Stimulated activated CD8-positive, alpha-beta memory T cell treated with anti-CD3 and anti-CD28 coated beads, Interleukin-12 subunit alpha, Interleukin-12 subunit beta, amount 100 ng/mL, for 24 hours (primary cell): Measurements from ENCODE around the gene SPR.

Experiments
- DNase-seq: peaks from one replicate; pipeline ENCODE4 v3.0.0-alpha.2; 2020; ENCODE audit errors: extremely low read depth

SPR gene

DNA sequence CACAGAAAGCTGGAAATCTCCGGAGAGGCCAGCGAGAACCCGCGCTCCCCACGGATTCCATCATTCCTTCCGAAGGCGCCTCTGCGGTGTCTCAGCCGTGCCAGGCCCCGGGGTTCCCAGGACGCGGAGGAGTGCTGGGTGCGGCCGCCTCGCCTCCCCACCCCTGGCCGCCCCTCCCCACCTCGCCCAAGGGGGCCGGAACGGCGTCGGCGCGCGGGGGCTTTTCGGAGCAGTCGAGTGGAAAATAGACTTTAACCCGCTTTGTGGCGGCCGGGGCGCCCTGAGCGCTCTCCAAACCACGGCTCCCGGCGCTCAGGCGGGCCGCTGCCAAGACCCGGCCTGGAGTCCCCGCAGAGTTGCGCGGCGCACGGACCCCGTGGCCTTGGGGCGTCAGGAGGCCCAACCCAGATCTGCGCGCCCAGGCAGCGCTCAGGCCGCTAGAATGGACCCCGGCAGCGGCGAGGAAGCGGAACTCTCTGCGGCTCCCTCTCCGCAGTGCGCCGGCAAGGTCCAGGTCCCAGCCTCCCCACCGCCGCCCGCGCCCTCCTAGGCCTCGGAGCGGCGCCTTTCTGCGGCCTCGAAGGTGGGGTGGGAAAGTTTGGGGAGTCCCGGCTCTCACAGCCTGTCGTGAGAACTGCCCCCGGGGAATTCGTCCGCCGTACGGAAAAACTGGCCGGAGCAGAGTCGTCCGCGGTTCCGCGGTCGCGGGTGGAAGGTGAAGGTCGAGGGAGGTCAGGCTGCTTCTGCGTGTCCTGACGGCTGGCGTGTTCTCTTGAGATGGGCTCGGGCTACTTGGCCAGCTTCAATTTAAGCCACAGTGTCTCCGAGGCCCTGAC is 28.9 kb downstream of the SPR start:
- DNase-seq = no peak

DNA sequence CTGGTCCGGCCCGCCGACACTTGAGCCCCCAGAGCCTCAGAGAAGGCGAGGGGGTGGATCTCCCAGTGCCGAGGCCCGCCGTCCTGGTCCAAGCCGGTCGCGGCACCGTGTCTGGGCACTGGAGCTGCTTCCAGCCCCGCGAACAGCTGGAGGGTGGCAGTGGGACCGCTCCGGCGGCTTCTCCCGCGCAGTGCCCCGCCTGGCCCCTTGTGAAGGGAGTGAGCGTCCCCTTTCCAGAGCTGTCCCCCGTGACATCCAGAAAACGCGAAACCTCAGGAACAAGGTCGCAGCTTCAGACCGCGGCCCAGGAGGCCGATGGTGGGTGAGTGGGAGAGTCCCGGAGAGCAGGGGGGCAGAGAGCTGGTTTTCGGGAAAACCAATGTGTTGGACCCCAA is 29.5 kb downstream of the SPR start:
- DNase-seq = no peak

DNA sequence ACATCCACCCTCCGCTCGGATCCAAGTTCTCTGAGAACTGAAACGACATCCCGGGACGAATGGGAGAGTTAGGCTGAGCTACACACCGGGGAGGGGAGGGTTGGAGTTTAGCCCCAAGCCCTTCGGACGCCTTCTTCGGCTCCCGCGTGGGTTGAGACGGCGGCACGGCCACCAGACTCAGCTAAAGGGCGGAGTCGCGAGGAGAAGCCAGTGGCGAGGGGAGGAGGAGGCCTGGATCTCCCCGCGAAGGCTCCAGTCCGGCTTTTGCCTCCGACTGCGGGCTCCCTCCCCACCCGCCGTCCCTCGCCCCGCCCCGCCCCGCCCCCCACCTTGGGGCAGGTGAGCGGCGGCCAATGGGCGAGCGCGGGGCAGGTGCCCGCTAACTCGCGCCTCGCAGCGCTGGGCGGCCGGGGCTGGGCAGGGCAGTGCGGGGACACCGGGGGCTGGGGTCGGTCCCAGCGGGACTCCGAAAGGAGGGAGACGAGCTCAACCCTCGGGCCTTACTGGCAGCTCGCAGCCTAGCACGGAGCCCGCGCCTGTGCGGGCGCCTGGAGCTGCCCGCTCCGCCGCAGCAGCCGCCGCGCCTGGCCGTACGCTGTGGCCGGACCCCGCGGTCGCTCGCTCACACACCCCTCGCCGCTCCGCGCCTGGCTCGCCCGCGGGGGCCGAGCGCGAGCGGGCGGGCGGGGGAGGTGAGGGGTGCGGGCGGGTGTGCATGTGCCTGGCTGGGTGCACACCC is 30.1 kb downstream of the SPR start, which contains the start of gene EMX1:
Gene EMX1, plus strand, starts transcription at position 382 of the 739 bp plus-strand sequence. Its CDS starts 334 bp downstream, at position 716.
- no peak for DNase-seq

DNA sequence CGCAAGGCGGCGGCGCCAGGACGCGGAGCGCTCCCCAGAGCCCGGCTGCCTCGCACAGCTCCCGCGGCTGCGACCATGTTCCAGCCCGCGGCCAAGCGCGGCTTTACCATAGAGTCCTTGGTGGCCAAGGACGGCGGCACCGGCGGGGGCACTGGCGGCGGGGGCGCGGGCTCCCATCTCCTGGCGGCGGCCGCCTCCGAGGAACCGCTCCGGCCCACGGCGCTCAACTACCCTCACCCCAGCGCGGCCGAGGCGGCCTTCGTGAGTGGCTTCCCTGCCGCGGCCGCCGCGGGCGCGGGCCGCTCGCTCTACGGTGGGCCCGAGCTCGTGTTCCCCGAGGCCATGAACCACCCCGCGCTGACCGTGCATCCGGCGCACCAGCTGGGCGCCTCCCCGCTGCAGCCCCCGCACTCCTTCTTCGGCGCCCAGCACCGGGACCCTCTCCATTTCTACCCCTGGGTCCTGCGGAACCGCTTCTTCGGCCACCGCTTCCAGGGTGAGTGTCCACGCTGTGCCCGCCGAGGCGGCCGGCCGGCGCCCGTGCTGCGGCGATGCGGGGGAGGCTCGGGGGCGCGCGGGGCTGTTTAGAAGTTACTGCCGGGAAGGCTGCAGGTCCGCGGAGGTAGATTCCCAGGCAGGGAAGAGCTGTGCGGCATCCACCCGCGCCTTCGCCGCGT is 30.8 kb downstream of the SPR start:
- DNase-seq = no peak

DNA sequence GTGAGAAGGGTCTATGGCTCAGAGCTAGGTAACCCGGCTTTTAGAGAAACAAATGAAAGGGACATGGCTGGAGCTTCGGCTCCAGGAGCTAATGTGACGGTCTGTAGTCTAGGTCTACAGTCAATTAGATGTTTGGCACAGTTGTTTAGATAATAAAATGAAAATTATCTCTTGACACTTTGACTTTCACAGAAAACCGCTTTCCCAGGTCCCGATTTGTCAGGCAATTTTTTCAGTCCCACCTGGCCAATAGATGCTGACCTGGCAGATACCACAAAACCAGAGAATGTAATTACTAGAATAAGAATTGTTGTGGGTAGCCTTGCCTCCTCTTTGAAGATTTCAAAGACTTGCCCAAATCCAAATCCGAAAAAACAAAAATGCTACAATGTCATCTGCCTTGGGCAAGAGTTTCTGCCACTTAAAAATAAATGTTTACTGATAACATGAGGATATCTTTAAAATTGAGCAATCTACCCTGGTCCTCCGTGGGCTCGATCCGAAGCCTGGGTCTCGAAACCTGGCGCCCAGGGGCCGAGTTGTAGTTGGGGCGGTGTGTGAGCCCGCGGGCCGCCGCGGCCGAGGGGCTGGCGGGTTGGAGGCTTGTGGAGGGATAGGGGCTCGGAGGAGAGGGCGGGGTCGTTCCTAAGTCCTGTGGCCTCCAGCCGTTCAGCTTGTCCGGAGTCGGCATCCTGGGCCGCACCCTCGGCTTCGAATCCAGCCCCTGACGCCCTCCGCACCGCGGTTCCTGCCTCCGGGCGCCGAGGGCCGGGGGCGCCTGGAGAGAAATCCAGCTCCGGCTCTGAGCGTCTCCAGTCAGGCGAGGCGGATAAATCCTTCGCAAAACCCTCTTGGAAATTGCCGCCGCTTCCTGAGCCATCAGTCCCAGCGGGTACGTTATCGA is 32.5 kb downstream of the SPR start:
- DNase-seq = no peak

DNA sequence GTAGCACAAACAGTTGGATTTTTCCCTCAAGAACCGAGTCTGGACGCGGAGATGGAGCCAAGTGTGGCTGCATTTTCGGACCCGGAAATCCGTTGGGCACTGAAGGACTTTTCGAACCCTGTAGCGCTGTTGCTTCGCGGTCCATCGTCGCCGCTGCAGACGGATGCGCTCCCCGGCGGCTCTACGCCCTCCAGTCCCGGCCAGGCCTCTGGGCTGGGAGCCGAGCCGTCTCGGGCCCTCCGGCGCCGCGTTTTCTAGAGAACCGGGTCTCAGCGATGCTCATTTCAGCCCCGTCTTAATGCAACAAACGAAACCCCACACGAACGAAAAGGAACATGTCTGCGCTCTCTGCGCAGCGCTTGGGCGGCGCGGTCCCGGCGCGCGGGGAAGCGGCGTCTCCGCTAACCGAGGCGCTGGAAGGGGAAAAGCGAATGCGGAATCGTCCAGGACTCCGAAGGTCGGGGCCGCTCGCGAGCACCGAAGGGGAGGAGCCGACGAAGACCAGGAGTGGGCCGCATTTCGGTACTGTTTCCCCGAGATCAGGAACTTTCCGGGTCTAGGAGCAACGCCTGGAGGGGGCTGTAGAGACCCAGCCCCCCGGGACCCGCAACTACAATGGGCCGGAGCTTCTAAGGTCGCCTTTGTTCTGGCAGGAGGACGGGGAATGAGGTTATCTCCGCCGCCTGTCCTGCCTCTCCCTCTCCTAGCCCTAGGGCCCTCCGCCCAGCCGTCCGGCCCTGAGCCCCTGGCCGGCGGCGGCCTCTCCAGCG is 33.3 kb downstream of the SPR start:
- no peak for DNase-seq

DNA sequence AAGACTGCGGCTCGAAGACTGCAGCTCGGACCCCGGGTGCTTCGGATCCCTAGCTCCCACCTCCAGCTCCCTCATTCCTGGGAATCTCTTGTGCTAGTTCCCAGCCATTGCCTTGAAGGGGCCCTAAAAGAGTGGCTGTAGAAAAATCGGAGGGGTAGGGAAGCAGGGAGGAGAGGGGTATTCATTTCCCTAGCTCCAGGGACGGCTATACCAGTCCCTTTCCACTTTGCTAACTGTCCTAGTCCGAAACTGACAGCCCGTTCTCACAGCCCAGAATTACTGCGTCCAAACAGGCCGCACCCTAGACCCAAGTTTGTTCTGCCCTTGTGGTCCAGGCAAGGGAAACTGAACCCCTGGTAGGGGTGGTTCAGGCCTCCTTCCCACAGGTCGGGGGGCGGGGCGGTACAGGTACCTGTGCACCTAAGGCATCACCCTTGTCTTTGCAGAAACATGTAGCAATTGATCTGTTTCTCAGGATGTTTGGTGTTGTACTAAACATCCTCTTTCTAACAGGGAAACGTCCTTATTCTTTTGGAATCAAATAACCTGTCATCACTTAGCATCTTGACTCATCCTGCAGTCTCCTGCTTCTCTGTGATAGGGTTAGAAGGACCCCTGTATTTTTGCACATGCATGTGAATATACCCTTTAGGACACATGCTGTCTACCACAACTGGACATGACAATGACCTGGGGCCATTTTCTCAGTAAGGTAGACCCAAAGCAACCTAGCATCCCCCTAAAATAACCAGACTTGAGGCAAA is 34.1 kb downstream of the SPR start:
- DNase-seq = no peak

DNA sequence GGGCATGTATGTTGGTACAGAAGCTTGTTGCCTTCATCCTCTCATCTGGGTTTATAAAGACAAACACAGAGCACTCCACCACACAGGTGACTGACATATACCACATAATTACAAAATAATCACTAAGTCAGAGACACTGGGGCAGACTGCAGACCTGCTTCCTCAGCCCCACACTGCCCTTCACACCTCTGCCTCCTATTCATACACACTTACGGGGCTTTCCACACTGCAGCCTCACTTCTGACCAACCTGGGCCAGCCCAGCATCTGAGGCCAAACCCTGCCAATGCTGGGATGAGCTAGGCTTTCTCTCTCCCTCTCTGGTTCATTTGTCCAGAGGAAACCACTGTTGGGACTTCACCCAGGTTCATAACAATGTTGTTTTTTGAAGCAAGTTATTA is 34.6 kb downstream of the SPR start:
- no peak for DNase-seq

DNA sequence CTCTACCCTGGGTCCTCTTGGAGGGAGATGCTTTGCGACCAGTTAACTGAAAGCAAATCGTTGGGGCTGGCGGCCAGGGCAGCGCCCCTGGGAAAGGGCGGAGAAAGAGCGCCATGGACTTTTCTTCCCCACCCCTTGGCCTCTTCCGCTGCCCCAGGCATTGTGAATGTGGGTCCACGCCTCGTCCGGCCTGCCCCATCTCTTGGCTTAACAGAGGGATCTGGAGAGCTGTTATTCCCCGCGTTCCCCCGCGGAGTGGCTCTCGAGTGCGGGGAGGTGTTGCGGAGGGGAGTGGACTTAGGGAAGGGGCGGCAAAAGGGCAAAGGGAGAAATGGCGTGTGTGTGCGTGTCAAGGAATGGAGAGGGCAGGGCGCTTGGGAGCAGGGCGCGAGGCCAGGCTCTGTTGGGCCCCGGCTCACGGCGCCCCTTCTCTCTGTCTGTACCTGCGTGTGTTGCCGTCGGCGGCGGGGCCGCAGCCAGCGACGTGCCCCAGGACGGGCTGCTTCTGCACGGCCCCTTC is 36.7 kb downstream of the SPR start:
- DNase-seq = no peak

DNA sequence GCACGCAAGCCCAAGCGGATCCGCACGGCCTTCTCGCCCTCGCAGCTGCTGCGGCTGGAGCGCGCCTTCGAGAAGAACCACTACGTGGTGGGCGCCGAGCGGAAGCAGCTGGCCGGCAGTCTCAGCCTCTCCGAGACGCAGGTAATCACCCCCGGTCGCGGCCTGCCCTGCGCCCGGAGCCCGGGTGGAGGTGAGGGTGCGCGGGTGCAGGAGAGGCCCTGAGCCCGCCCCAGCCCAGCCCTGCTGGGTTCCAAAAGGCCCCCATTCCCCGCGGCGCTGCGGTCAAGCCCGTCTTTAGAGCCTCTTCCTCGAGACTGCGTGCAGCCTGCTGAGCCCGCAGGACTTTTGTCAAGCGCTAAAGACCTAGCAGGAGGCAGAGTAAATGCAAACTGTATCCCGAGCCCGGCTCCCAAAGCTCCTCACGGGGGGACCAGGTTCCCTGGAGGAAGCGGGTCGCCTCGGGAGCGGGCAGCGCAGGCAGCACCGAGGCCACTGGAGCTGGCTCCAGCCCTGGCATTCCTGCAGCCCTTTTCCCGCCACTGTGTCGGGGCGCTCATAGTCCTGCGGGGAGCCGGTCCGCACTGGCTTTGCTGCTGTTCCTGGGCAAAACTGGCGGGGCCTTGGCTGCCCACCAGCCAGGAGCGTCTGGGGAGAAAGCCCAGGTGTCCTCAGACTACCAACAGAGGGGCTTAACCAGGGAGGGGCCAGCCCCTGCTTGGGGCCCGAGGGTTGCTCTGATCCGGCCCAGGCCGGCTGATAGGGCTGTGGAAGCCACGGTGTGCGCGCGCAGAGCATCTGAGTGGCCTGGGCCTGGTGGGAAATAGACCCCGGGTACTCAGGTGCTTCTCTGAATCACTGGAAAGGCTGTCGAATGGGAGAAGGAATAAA is 37.4 kb downstream of the SPR start:
- DNase-seq = no peak

DNA sequence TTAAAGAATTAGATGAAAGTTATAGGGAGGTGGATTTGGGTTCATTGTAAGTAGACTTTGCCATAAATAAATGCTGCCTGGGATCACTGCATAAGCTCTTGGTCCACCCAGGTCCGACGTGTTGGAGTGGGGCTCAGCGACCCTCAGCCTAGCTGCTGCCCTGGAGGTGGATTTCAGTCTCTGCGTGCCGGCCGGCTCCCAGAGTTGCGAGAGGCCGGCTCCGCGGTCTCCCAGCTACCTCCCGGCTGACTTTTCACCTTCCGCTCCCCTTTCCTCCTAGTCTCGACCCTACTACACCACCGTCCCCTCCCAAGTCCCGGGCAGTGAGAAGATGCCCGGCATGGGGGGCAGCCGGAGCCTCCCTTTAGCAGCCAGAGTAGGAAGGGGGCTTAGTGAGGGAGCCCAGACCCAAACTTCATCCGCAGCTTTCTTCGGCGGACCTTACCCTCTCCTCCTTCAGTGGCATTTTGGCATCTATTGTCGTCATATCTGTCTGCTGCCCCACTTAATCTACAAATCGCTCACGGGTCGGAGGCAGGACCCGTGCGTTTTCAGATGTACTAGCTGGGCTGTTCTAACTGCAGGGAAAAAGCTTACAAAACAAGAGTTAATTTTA is 38.2 kb downstream of the SPR start:
- DNase-seq = no peak

DNA sequence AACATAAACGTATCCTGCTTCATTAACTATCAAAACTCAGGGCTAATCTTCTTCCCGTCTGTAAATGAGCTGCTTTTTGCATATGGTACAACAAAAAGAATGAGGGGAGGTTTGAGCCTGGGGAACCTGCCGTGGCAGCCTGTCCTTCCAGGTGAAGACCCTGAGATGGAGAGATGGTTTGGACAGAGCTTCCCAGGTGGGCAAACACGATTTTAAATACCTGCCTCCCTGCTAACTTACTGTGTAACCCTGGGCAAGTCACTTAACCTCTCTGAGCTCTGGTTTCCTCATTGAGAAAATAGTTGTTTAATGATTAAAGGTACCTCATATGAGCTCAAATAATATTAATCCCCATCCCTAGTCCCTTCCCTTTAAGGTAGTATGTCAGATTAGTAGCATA is 39.2 kb downstream of the SPR start:
- no peak for DNase-seq

DNA sequence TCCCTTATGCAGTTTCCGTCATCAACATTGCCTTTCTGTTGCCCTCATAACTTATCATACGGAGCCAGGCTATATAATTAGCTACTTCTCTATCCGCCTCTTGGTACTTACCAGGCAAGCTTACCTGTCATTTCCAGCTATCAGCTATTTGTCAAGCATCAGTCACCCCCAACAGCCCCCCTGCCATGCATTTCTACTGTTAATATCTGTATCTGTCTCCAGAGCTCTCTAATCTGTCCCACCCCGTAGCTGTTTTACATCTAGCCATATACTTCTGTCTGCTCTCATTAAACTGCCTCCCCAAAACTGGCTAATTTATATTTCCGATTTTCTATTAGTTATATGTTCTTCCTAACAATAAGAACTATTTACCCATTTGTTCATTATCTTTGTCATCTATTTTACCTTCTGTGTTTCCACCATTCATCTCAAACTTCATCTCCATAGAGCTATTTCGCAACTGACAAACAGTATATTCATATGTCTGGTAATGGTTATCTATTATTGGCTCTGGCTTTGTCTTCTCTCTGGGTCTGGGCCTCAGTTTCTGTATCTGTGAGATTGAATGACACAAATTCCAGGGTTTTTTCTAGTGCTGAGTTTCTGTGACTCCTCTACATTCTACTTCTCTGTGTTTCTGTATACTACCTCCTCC is 39.7 kb downstream of the SPR start:
- no peak for DNase-seq

DNA sequence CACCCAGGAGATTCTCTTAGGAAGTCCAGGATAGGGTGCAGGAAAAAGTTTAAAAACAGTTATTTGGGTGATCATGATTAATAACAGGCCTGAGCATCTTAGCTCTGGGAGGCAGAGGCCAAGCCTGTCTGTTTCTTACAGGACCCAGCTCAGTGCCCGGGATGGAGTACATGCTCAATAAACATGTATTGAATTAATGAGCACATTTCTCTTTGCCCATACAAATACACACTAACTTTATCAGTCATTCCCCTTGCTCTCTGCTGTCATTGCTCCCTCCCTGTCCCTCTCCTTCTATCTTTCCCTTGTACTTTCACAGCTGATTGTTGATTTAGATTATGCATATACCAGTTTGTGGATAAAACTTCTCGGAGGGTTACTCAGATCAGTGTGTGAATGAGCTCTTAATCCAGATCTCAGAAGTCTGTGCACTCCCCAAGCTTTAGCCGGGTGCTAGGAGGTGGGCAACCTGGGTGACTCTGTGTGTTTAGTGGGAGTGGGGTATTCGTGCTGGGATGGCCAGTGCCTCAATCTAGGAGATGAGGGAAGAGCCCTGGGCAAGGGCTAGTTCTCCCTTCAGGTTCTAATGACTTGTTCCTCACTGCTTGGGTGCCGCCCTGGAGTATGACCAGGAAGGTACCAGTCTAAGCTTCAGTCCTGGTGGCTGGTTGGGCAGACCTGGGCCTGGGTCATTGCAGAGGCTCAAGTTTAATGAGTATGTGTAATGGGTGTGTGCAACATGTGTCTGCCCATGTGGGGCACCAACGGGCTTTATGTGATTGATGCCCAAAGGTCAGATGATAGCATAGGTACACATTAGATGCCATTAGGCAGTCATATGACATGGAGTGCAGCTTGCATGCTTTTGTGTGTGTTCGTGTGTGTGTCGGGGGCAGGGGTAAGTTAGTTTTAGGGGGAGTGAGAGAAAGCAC is 40.7 kb downstream of the SPR start:
- DNase-seq = no peak

DNA sequence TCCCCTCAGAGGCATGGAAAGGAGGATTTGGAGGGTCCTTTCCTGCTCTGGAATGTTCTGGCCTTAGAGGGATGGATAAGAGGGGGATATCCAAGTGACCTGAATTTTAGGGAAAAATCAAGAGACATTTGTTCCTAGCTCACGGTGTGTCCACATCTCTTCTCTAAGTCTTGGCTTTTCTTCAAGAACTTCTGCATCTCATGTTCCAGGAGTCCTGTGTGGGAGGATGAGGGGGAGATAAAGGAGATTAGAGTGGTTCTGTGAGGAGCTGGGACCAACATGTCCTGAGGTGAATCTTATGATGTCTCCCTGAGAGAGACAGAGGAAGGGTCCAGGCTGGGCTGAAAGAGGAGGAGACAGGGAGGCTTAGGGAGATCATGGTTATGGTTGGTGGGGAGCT is 41.8 kb downstream of the SPR start:
- no peak for DNase-seq

DNA sequence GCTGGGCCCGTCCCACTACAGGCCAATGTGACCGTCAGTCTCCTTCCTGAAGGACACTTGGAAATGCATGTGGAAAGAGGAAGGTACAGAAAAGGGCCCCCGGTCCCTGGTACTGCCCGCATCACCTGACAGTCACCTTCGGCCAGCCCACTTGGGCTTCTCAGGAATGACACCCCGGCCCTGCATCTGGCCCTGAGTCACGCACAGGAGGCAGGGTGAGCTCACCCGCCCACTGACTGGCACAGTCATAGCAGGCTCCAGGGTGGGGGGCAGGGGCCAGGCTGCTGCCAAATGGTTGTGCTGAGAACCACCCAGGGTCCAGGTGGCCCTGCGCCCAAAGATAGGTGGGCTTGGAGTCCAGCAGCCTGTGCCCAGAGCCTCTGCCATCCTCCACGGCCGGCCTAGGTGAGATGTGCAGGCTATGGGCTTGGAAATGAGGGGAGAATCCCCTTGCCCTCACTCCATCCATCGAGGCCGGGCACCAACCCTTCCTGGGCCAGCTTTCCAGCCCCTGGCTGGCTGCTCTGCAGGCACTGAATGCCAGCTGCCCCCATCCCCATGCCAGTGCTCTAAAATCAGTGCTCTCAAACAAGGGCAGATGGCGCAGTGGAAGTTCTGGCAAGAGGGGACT is 44.2 kb downstream of the SPR start:
- no peak for DNase-seq
